Chondrocyte (in vitro differentiated cells): ENCODE measurements around the gene DOLK. TPM values are rescaled to one million over a fixed set of nuclear protein-coding genes. Genes with fewer than 3 reads are reported as not detected.

Experiments
- DNase-seq: peaks from one replicate; pipeline ENCODE4 v3.0.0; 2021; ENCODE audit warnings: mixed read lengths, low spot score
- H3K27ac Mint-ChIP-seq: one replicate; pipeline ENCODE4 v1.8.0; 2021; ENCODE audit warnings: mild to moderate bottlenecking, moderate library complexity, mixed read lengths; ENCODE audit not compliant: unreplicated experiment
- H3K27me3 Mint-ChIP-seq: 2 replicates; pipeline ENCODE4 v1.8.0; 2021; ENCODE audit warnings: low read depth, mixed read lengths
- H3K36me3 Mint-ChIP-seq: 2 replicates; pipeline ENCODE4 v1.8.0; 2021; ENCODE audit warnings: low read depth, mixed read lengths
- H3K4me1 Mint-ChIP-seq: 2 replicates; pipeline ENCODE4 v1.8.0; 2021; ENCODE audit warnings: low read depth, mild to moderate bottlenecking, mixed read lengths
- H3K4me3 Mint-ChIP-seq: one replicate; pipeline ENCODE4 v1.8.0; 2021; ENCODE audit warnings: mild to moderate bottlenecking, moderate library complexity, mixed read lengths; ENCODE audit not compliant: unreplicated experiment
- H3K9me3 Mint-ChIP-seq: 2 replicates; pipeline ENCODE4 v1.8.0; 2021; ENCODE audit warnings: low read depth, mixed read lengths
- CTCF ChIP-seq: fragments of 200-600 bp; sonication (generic); IDR thresholded peaks from 2 replicates; pipeline ENCODE4 v1.5.0; 2021; ENCODE audit warnings: antibody characterized with exemption, mild to moderate bottlenecking, moderate library complexity
- long read RNA-seq: library from polyadenylated mRNA; stranded (forward); transcript quantifications from one replicate; pipeline ENCODE4 v2.0.0, GENCODE V29; 2021
- total RNA-seq: library from RNA; stranded (reverse); gene quantifications from 3 replicates; pipeline ENCODE4 v1.2.1, GENCODE V29; 2021

The DOLK gene
- 21.5 to 24.7 TPM (median 22.2 TPM) in 3 replicates for total RNA-seq
- long read RNA-seq, transcript DOLK-201 (1 exons, 2,090 nt) = major isoform, 165 of 165 reads
- long read RNA-seq, partial matches to known transcripts = 0 of 165 reads
- long read RNA-seq, other reads (novel, unspliced or antisense) = 0 of 165 reads

- Mint-ChIP-seq H3K4me3 (peak within 1 kb of the TSS; percentile 79), H3K36me3 (no peaks in the 10 kb centered on the region), H3K27ac (peak within 1 kb of the TSS; percentile 98), H3K27me3 (no peaks in the 10 kb centered on the region), H3K4me1 (peaks cover 29% of the 10 kb centered on the region), H3K9me3 (no peaks in the 10 kb centered on the region)
- peak; percentile 96 for DNase-seq
- no peak for TF ChIP-seq CTCF
These were observed at the start of gene DOLK, which contains the start of gene NUP188 for GRCh38 chr9:128947527-128948301. Gene DOLK (minus strand): TSS chr9:128947603. CDS start chr9:128947303, 300 bp downstream. Gene NUP188 (plus strand): TSS chr9:128947699. CDS start chr9:128947720, 21 bp downstream.

- no peak for TF ChIP-seq CTCF
- Mint-ChIP-seq H3K4me1 (no peaks in the 10 kb centered on the region), H3K27ac (no peak overlapping the region), H3K4me3 (no peak overlapping the region), H3K27me3 (no peaks in the 10 kb centered on the region), H3K9me3 (no peaks in the 10 kb centered on the region), H3K36me3 (peaks cover 46% of the 10 kb centered on the region)
- peak; percentile 15 for DNase-seq
These were observed 48.4 kb upstream of the DOLK start for GRCh38 chr9:128995791-128996190.

- H3K27ac Mint-ChIP-seq = no peak overlapping the region
- H3K36me3 Mint-ChIP-seq = peaks cover 45% of the 10 kb centered on the region
- H3K27me3 Mint-ChIP-seq = no peaks in the 10 kb centered on the region
- no peaks in the 10 kb centered on the region for H3K9me3 Mint-ChIP-seq
- H3K4me1 Mint-ChIP-seq = peaks cover 4% of the 10 kb centered on the region
- no peak overlapping the region for H3K4me3 Mint-ChIP-seq
- DNase-seq = no peak
- peak; percentile 52 for TF ChIP-seq CTCF
These were observed 45.6 kb upstream of the DOLK start for GRCh38 chr9:128992995-128993394.

GRCh38 chr9:128987805-128988204 is 40.4 kb upstream of the DOLK start:
- H3K4me1 Mint-ChIP-seq = peaks cover 17% of the 10 kb centered on the region
- H3K27ac Mint-ChIP-seq = peak overlapping the region; percentile 80
- peaks cover 43% of the 10 kb centered on the region for H3K36me3 Mint-ChIP-seq
- peak; percentile 13 for DNase-seq
- no peaks in the 10 kb centered on the region for H3K27me3 Mint-ChIP-seq
- peak; percentile 8 for TF ChIP-seq CTCF
- H3K4me3 Mint-ChIP-seq = no peak overlapping the region
- no peaks in the 10 kb centered on the region for H3K9me3 Mint-ChIP-seq

GRCh38 chr9:128986671-128987070 is 39.3 kb upstream of the DOLK start:
- peaks cover 48% of the 10 kb centered on the region for H3K36me3 Mint-ChIP-seq

More at GRCh38 chr9:128986671-128987070, 39.3 kb upstream of the DOLK start:
- no peak overlapping the region for H3K4me3 Mint-ChIP-seq
- no peaks in the 10 kb centered on the region for H3K9me3 Mint-ChIP-seq
- no peak for TF ChIP-seq CTCF
- no peaks in the 10 kb centered on the region for H3K27me3 Mint-ChIP-seq
- H3K4me1 Mint-ChIP-seq = peaks cover 17% of the 10 kb centered on the region
- peak overlapping the region; percentile 80 for H3K27ac Mint-ChIP-seq
- DNase-seq = no peak
